Camera-type eye (tissue), 1 donor: ENCODE measurements around the gene SMARCC1. TPM values are rescaled to one million over a fixed set of nuclear protein-coding genes. Genes with fewer than 3 reads are reported as not detected.

Experiments used
- total RNA-seq: library from RNA; depleted of rRNA; stranded (reverse); fragments of >200 nt; gene quantifications from one replicate; pipeline ENCODE4 v1.2.3, GENCODE V29; 2014

The SMARCC1 gene
- 78.3 TPM for total RNA-seq

DNA sequence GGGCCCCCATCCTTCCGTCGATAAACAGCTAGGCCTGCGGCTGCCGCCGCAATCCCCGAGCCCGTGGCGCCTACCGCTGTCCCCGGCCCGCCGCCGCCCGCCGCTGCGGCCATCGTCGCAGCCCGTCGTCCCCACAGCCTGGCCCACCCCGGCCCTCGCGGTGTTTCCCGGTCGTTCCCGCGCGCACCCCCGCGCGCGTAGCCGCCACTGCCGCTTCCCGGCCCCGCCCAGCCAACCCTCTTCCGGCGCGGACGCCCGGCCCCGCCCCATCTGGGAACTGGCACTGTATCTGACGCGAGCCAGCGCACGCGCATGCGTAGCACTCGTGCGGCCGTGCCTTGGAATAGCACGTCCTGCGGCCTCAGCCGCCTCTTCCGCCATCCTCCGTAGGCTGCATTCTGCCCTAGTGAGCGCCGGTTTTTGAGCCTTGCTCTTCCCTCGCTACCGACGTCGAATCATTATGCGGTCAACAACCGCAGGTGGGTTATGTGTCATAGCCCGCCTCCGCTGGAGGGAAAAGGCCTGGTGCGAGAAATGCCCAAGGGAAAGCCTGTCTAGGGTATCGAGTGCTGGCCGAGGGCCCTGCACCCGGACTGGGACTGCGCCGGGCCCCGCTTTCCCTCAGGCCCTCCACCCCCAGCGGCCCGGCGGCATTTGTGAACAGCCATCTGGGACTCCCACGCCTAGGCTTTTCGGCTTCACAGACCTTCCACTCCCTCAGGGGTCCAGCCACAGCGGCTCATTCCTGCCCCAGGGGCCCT is at the start of gene SMARCC1:
TSS of gene SMARCC1 (minus strand) at position 209 of the 761 bp plus-strand sequence. CDS start at position 113, 96 bp downstream.

DNA sequence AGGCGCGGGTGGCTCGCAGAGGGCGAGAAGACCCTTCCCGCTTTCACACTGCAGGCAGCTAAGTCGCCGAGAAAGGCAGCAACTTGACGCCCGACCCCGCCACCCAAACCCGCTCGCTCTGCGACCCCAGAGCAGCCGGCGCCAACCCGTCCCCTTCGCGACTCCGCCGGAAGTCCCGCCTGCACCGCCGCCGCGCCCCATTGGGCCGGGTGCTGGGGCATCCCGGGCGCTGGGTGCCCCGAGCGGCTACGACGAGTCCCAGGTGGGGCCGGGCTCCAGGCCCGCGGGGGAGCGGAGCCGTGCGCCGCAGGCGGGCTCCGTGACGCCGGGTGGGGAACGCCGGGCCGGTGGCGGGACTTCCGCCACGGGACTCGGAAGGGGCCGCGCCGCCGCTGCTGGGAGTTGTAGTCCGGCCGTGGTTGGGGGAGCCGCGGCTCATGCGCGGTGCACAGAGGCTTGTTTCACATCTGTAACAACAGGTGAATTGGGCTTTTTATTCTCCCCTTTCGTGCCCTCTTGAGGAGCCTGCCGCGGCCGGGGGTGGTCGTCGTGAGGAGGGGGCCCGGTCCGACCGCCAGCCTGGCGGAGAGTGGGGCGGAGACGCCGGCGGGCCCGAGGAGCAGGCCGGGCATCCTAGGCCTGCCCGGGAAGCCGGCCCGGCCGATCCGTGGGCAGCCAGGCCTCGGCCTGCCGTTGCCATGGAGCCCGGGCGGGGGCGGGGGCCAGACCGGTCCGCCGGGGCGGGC is 21.2 kb upstream of the SMARCC1 start, which contains the start of gene DHX30:
TSS of gene DHX30 (plus strand) at position 405 of the 746 bp plus-strand sequence. CDS start 7,546 bp downstream, outside the sequence.

GRCh38 chr3:47578691-47579632 is 202.7 kb downstream of the SMARCC1 start, which contains the start of gene CSPG5:
Gene CSPG5, minus strand, starts transcription at chr3:47578865. Its CDS starts 172 bp downstream, at chr3:47578693.

Other genes starting within 250 kb of the SMARCC1 start
- gene CSPG5, start 203.0 kb downstream of the SMARCC1 start, total RNA-seq = 81.9 TPM
- 103 TPM for gene DHX30, start 21.2 kb upstream of the SMARCC1 start, total RNA-seq
- 172 TPM for gene MAP4, start 234.5 kb upstream of the SMARCC1 start, total RNA-seq